WTC11 (cell line): Measurements from ENCODE around the gene PLD5.

Source experiments
- CTCF ChIP-seq: fragments of 200-600 bp; IDR thresholded peaks from 2 replicates; pipeline ENCODE4 v1.8.0; 2022; ENCODE audit warnings: antibody characterized with exemption
- E2F4 ChIP-seq: sonication (generic); formaldehyde crosslinking; IDR thresholded peaks from 2 replicates; pipeline ENCODE4 v1.8.1; 2022; ENCODE audit warnings: low read depth, mild to moderate bottlenecking, moderate library complexity, missing genetic modification reagents, borderline replicate concordance
- ETV6 ChIP-seq: sonication (generic); formaldehyde crosslinking; IDR thresholded peaks from 2 replicates; pipeline ENCODE4 v1.8.1; 2022; ENCODE audit warnings: mild to moderate bottlenecking, missing genetic modification reagents
- NFE2L1 ChIP-seq: sonication (generic); formaldehyde crosslinking; IDR thresholded peaks from 2 replicates; pipeline ENCODE4 v1.8.1; 2023; ENCODE audit warnings: missing genetic modification reagents
- NFYB ChIP-seq: sonication (generic); formaldehyde crosslinking; conservative IDR thresholded peaks from 2 replicates; pipeline ENCODE4 v1.8.0; 2022; ENCODE audit warnings: low read depth, missing genetic modification reagents
- ZNF232 ChIP-seq: sonication (generic); formaldehyde crosslinking; IDR thresholded peaks from 2 replicates; pipeline ENCODE4 v1.8.0; 2022; ENCODE audit warnings: mild to moderate bottlenecking, missing genetic modification reagents

GRCh38 chr1:242506724-242507123 lies 17.8 kb downstream of the PLD5 start:
- no peak for TF ChIP-seq CTCF
- TF ChIP-seq NFE2L1 (CRISPR knock-in tag) = no peak
- no peak for TF ChIP-seq ZNF232
- no peak for TF ChIP-seq E2F4
- no peak for TF ChIP-seq NFYB (CRISPR knock-in tag)
- no peak for TF ChIP-seq ETV6
